HG03354 (cell line): ENCODE measurements around the gene JADE1.

Experiments
- ATAC-seq: cut with Tn5 transposase; IDR thresholded peaks from one replicate; pipeline ENCODE4 v1.9.1; 2021; ENCODE audit warnings: mild to moderate bottlenecking; ENCODE audit not compliant: unreplicated experiment, poor library complexity, severe bottlenecking

JADE1 gene

DNA sequence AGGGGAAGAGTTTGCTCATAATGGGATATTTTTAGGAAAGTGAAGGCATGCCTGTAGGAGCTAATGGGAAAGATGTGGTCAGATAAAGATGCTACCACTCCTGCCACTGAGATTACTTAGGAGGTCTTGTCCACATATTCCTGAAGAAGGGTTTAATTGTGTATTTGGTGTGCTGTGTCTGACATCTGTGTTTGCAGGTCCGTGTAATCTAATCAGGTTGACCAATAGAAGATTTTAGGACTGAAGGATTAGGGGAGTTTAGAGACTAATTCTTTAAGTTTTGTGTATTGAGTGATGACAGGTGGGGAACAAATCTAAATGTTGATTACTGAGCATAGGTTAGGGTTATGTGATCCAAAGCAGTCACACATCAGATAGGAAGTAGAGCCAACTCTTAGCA is 57.2 kb downstream of the JADE1 start:
- ATAC-seq: no peak

DNA sequence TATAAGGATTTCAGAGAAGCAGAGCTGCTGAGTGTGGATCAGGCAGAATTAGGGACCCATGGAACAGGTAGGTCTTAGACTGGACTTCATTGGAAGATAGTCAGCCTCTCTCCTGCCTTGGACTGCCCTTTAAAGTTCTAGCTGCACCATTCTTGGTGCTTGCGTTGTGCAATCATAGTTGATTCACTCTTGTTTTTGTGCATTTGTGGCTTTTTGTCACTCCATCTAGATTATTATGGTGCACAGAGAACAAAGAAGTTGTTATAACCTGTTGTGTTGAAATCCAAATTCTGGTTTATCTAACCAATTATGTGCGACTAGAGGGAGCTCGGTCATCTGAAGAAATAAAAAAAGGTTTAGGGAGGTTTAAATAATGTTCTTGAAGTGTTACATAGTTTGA is 59.3 kb downstream of the JADE1 start:
- ATAC-seq: no peak

DNA sequence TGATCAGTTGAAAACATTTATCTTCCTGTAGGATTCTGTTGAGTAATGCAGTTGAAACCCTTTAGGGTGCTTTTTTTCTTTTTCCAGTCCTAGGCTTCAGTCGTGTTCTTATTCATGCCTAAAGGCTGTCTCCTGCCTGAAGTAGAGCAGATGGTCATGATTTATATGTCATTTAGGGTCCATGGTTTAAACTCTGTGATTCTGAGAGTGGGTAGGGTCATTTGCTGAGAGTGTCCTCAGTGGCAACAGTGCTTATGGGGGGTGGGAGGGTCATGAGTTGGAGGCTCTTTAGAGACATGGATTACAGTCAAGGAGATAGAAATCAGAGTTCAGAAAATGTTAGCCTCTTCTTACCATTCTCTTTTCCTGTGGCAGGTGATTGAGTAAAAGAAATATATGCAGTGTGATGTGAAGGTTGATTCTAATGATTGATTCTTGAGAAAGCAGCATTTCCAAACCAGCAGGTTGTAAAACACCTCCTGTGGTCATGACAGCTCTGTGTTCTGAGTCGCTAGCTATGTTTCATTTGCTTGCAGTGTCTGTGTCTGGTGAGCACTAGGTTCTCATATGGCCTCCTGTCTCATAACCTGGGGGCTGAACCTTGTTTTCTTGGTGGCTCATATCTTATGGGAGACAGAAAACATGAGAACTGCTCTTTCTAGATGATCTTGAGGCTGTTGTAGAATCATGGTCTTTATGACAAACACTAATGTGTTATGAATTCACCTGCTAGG is 60.4 kb downstream of the JADE1 start:
- no peak for ATAC-seq

DNA sequence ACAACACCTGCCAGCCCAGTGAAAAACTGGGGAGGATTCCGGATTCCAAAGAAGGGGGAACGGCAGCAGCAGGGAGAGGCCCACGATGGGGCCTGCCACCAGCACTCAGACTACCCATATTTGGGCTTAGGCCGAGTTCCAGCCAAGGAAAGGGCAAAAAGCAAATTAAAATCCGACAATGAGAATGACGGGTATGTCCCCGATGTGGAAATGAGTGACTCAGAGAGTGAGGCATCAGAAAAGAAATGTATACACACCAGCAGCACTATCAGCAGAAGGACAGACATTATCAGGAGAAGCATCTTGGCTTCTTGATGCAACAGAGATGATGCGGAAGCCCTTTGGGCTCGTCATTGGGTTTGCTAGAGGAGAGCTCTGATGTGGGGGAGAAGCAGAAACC is 62.4 kb downstream of the JADE1 start:
- ATAC-seq: no peak

DNA sequence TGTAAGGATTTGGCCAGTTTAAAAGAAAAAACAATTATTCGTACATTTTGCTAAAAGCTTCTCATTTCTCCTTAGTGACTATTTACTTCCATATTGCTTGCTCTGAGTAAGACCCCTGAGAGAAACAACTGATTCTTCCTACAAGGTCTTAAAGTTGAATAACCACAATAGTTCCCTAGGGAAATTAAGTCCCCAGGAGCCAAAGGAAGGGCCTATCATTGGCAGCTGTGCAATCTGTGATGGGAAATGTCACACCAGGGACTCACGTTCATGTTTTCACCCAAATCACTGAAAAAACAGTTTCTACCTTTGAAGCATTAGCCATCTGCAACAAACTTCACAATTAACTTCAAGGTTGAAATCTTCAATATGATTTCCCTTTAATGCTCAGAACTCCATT is 66.7 kb downstream of the JADE1 start:
- no peak for ATAC-seq

DNA sequence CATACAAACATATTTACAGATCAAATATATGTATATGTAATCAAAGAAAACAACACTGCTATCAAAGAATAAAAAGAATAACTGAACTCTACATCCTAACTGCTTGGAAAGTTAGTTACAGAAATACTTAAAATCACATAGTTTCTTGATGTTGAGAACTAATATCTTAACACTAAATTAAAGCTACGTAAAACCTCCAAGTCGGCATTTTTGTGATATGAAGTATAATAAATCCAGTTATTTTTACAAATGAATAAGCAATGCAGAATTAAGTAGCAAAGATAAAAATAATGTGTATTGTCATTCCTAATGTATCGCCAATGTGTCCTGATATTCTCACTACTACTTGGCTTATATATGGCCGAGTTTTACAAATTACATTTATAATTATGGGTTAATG is 68.4 kb downstream of the JADE1 start:
- no peak for ATAC-seq

DNA sequence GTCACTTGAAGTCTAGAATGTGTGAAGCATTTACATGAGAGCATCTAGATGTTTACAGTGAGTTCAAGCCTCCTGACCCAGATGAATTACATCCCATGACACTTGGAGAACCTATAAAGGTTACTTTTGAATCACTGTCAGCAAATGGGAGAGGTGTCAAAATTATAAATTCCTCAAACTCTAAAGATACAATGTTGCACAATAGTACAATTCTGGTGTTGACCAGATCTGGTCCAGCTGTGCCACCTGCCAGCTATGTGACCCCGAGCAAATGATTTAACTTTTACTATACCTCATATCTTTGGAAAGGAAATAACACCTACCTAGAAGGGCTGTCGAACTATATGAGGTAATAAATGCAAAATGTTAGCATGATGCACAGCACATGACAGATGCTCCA is 69.8 kb downstream of the JADE1 start:
- ATAC-seq: no peak

DNA sequence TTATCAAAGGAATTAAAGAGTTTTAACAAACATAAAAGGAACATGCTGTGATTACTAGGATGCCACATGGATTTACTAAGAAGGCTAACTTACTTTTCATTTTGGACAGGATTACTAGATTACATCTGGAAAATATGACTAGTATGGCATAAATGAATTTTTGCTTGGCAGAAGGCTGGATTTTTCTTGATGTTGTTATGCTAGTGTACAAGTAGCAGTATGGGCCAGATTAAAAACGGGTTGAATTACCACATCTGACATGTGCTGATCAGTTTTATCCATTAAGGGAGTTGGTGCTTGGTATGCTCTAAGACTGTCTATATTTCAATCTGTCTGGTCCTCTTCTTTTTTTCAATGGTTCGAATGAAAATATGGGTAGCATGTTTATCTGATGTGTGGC is 70.5 kb downstream of the JADE1 start:
- ATAC-seq: no peak

DNA sequence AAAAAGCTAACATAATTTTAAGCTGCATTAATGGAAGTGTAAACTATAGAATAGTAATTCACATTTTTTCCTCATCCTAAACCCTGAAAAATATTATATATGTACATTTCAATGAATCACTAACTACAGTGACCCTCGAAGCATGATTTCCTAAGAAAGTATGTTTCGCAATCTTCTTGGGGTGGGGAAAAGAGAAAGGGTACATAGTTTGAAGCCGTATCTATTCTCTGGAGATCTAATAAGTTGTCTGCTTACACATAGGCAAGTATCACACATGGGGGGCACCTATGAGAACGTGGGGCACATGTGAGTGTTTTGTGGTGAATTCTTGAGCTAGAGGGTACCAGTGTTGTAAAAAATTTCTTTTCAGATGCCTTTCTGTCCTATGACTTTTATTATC is 71.2 kb downstream of the JADE1 start:
- no peak for ATAC-seq

DNA sequence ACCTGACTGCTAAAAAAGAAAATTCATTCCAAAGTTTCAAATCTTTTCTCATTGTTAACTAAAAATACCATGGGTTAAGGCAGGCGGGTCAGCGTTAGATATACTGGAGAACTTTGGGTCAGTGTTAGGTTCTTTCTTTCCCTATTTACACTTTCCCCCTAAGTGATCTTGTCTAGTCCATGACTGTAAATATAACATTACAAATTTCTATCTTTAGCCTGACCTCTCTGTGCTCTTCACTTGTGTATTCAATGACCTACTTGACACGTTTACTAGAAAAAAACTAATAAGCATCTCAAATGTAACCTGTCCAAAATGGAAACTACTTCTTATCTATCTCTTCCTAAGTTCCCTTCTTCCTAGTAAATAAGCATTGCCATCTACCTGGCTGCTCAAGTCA is 95.3 kb downstream of the JADE1 start:
- ATAC-seq: no peak

DNA sequence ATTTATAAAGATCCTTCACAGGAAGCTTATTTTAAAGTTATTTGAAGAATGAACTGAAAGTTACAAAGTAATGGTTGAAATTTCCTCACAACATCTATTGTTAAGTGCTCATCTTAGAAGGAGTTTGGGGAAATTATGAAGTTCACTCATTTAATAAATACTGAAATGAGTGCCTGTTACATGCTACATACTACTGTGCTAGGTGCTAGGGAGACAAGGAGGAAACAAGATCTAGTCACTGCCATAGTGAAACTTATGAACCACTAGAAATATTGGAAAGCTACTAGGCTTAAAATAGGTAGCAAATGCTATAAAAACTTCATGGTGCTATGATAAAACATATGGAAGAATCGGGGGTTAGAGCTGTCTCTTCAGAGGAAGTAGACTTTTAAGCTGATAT is 97.1 kb downstream of the JADE1 start:
- no peak for ATAC-seq

DNA sequence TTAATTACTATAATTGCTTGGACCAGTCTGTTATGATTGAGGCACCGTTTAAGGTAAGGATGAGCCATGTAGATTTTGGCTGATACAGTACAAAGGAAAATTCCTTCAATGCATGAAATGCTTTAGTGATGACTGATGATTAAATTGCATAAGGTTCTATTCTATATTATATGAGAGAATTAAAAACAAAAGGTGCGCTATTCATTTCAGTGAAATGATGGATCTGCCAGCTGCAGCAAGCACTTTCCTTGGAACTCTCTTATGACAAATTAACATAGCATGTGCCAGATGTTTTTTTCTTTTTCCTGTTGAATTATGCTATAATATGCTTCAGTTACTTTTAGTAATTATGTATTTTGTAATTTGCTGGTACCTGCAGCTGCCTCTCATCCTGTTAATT is 98.5 kb downstream of the JADE1 start:
- no peak for ATAC-seq

DNA sequence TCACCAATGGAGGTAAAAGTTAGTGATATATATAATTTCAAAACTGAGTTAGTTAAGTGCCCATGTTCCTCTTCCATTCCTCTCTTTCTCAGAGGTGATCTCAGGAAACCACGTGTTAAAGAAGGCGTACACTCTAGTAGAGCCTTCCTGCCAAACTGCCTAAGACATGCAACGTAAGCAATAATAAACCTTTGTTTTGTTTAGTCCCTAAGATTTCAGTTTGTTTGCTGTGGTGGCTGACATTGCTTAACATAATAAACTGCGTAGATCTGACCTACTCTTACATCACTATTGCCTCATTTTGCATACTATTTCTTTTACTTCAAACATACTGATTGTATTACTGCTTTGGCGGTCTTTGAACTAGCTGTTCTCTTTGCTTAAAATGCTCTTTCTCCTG is 99.2 kb downstream of the JADE1 start:
- no peak for ATAC-seq

DNA sequence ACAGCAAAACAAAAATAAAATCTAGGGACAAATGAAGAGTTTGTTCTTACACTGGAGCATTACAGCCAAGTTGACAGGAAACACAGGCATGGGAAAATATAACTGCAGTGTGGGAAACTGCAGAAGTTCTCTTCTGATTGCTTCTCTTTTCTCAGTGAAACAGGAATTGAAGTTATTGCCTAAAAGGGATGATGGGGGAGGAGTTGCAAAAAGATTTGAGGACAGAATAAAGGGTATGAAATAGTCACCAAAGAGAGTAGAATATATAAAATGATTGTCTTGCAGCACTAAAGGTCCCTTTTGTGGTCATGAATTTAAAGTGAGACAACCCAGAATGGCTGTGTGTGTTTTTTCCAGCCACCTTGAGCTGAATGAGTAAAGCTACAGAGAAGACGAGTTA is 103.7 kb downstream of the JADE1 start:
- ATAC-seq: no peak

DNA sequence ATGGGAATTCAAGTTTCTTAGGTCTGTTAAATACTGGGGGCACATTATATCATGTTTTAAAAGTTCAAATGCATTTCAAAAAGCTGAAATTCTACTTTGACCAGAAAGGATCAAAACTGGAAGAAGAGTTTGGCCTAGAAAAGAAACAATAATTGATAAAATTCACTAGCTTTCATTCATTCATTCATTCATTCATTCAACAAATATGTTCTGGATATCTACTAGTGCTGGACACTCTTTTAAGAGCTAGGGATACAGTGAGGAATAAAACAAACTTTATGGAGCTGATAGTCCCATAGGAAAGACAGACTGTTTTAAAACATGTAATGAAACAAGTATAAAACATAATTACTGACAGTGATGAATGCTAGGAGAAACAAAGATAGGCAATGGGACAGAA is 106.0 kb downstream of the JADE1 start:
- ATAC-seq: no peak

DNA sequence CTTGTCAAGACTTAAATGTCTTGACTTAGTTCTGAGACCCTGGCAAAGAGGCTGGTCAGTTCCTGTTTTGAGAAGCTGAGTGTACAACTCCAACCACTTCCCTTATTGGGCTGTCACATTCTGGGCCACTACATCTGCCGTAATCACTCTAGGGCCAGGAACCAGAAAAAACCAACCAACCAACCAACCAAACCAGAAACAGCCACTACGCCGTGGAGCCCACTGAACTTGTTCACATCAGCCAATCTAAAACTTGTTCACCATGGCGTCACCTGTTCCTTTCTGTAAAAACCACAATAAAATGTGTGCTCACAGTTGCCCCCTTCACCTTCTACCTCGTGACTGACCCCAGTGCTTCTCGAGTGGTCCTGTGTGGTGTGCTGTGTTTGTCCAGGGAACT is 107.3 kb downstream of the JADE1 start:
- peak; percentile 95 for ATAC-seq

DNA sequence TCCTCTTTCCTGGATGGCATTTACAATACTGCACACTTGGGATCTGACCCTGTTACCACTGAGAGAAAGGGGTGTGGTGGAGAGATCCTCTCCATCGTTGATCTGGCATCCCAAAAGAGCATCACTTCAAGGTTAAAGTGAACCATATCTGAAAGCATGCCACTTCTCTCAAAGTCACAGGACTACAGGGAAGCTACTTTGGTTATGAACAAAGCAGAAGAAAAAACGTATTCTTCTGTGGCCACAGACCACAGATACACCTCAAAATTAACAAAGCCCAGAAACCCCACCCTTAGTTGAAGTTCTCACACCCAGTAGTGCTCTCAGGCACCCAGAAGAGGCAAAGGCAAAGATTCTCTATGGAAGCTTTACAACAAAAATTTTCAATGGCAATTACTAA is 108.3 kb downstream of the JADE1 start:
- peak; percentile 50 for ATAC-seq

DNA sequence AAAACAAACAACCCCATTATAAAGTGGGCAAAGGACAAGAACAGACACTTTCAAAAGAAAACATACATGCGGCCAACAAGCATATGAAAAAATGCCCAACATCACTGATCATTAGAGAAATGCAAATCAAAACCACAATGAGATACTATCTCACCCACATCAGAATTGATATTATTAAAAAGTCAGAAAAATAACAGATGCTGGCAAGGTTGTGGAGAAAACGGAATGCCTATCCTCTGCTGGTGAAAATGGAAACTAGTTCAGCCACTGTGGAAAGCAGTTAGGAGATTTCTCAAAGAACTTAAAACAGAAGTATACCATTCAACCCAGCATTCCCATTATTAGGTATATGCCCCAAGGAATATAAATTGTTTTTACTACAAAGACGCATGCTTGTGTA is 112.5 kb downstream of the JADE1 start:
- ATAC-seq: no peak
